ENCODE measurements around the gene HUWE1.

- TF ChIP-seq CTCF (IDR thresholded peaks at IDR 0.05; ENCODE audit: low read depth, low read length) (no peak), EZH2phosphoT487 (IDR thresholded peaks at IDR 0.05; ENCODE audit: low read depth) (no peak)
These were observed 129.7 kb downstream of the HUWE1 start for GRCh38 chrX:53556868-53557267.

Measured in OCI-LY3 (cell line).